ENCODE results near the gene ITPR2. TPM values are rescaled to one million over a fixed set of nuclear protein-coding genes. Genes with fewer than 3 reads are reported as not detected.

Gene ITPR2
- total RNA-seq, 1 donor, result 19.2 TPM

GRCh38 chr12:26855337-26855736 lies 22.3 kb upstream of the ITPR2 start:
- Histone ChIP-seq H2AFZ (ENCODE audit: low read length) (no peak overlapping the region), H3K4me2 (ENCODE audit: insufficient read depth, low read length) (no peak overlapping the region), H3K79me2 (ENCODE audit: insufficient read depth, low read length) (no peaks in the 10 kb centered on the region), H3K27ac (ENCODE audit: low read depth, low read length) (no peak overlapping the region), H3K27me3 (ENCODE audit: insufficient read depth, low read length) (peaks cover 18% of the 10 kb centered on the region), H3K4me1 (ENCODE audit: insufficient read depth, low read length) (no peaks in the 10 kb centered on the region), H4K20me1 (ENCODE audit: insufficient read depth, low read length) (no peaks in the 10 kb centered on the region), H3K36me3 (ENCODE audit: insufficient read depth, low read length) (no peaks in the 10 kb centered on the region), H3K4me3 (ENCODE audit: insufficient read depth, low read length) (no peak overlapping the region), H3K9me3 (ENCODE audit: low read depth, low read length) (no peaks in the 10 kb centered on the region)
- TF ChIP-seq CTCF (IDR thresholded peaks at IDR 0.05; ENCODE audit: extremely low read depth, low read depth, low read length), result no peak
- no peak for DNase-seq (ENCODE audit: insufficient read length, low spot score, missing footprints)

- Histone ChIP-seq H3K9me3 (ENCODE audit: low read depth, low read length) (no peaks in the 10 kb centered on the region), H3K79me2 (ENCODE audit: insufficient read depth, low read length) (no peaks in the 10 kb centered on the region), H3K27ac (ENCODE audit: low read depth, low read length) (no peak overlapping the region), H3K4me1 (ENCODE audit: insufficient read depth, low read length) (no peaks in the 10 kb centered on the region), H3K4me3 (ENCODE audit: insufficient read depth, low read length) (no peak overlapping the region), H3K27me3 (ENCODE audit: insufficient read depth, low read length) (peaks cover 18% of the 10 kb centered on the region), H3K4me2 (ENCODE audit: insufficient read depth, low read length) (no peak overlapping the region), H4K20me1 (ENCODE audit: insufficient read depth, low read length) (no peaks in the 10 kb centered on the region), H3K36me3 (ENCODE audit: insufficient read depth, low read length) (no peaks in the 10 kb centered on the region), H2AFZ (ENCODE audit: low read length) (no peak overlapping the region)
- no peak for TF ChIP-seq CTCF (IDR thresholded peaks at IDR 0.05; ENCODE audit: extremely low read depth, low read depth, low read length)
- no peak for DNase-seq (ENCODE audit: insufficient read length, low spot score, missing footprints)
Observed at GRCh38 chr12:26854031-26854390, 21.0 kb upstream of the ITPR2 start.

GRCh38 chr12:26853303-26854030 lies 20.5 kb upstream of the ITPR2 start:
- Histone ChIP-seq H3K27me3 (ENCODE audit: insufficient read depth, low read length) (peaks cover 20% of the 10 kb centered on the region), H4K20me1 (ENCODE audit: insufficient read depth, low read length) (no peaks in the 10 kb centered on the region), H3K36me3 (ENCODE audit: insufficient read depth, low read length) (no peaks in the 10 kb centered on the region), H3K4me2 (ENCODE audit: insufficient read depth, low read length) (no peak overlapping the region), H3K9me3 (ENCODE audit: low read depth, low read length) (no peaks in the 10 kb centered on the region), H3K79me2 (ENCODE audit: insufficient read depth, low read length) (no peaks in the 10 kb centered on the region), H3K4me3 (ENCODE audit: insufficient read depth, low read length) (no peak overlapping the region), H2AFZ (ENCODE audit: low read length) (peak overlapping the region; percentile 47), H3K4me1 (ENCODE audit: insufficient read depth, low read length) (no peaks in the 10 kb centered on the region), H3K27ac (ENCODE audit: low read depth, low read length) (no peak overlapping the region)
- DNase-seq (ENCODE audit: insufficient read length, low spot score, missing footprints), result peak; percentile 27
- peak; percentile 92 for TF ChIP-seq CTCF (IDR thresholded peaks at IDR 0.05; ENCODE audit: extremely low read depth, low read depth, low read length)

GRCh38 chr12:26851031-26851809 lies 18.2 kb upstream of the ITPR2 start:
- DNase-seq (ENCODE audit: insufficient read length, low spot score, missing footprints), result no peak
- no peaks in the 10 kb centered on the region for H3K9me3 ChIP-seq (ENCODE audit: low read depth, low read length)
- H3K4me2 ChIP-seq (ENCODE audit: insufficient read depth, low read length), result no peak overlapping the region
- H2AFZ ChIP-seq (ENCODE audit: low read length), result no peak overlapping the region
- H3K4me1 ChIP-seq (ENCODE audit: insufficient read depth, low read length), result no peaks in the 10 kb centered on the region
- H3K4me3 ChIP-seq (ENCODE audit: insufficient read depth, low read length), result no peak overlapping the region
- H4K20me1 ChIP-seq (ENCODE audit: insufficient read depth, low read length), result no peaks in the 10 kb centered on the region
- no peak overlapping the region for H3K27ac ChIP-seq (ENCODE audit: low read depth, low read length)
- no peaks in the 10 kb centered on the region for H3K79me2 ChIP-seq (ENCODE audit: insufficient read depth, low read length)
- no peaks in the 10 kb centered on the region for H3K36me3 ChIP-seq (ENCODE audit: insufficient read depth, low read length)
- no peak for TF ChIP-seq CTCF (IDR thresholded peaks at IDR 0.05; ENCODE audit: extremely low read depth, low read depth, low read length)
- H3K27me3 ChIP-seq (ENCODE audit: insufficient read depth, low read length), result peaks cover 14% of the 10 kb centered on the region
